NCI-H1436 treated with DMSO at 0.1 percent for 48 hours (cell line): ENCODE measurements around the gene UBL4B.

Source experiments
- DNase-seq: peaks from one replicate; lab custom pipeline; 2025; lab: John Stamatoyannopoulos, UW

UBL4B gene

GRCh38 chr1:110155878-110156522 is 43.8 kb downstream of the UBL4B start:
- DNase-seq, result no peak

- DNase-seq, result no peak
Measured at GRCh38 chr1:110158261-110158660, 46.0 kb downstream of the UBL4B start.

DNA sequence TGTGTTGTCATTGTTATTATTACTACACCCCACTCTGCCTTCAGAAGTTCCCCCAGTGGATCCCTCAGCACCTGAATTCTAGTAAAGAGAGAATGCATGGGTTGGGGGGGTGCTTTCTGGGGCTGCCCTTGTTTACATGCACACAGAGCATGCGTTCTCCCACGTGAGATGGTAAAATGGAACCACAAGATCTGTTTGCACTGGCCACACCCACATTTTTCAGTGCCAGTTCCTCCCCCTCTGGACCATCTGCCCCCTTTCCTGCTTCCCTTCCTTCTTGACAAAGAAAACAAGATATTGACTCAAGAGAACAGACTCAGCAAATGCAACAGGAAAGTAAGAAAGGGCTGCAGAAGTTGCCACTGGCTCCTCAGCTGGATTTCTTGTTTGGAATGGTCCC is 46.9 kb downstream of the UBL4B start:
- no peak for DNase-seq

GRCh38 chr1:110160538-110161100 is 48.4 kb downstream of the UBL4B start:
- no peak for DNase-seq

- DNase-seq, result no peak
Measured at GRCh38 chr1:110161165-110161564, 48.9 kb downstream of the UBL4B start.

- no peak for DNase-seq
Measured at GRCh38 chr1:110161849-110162248, 49.6 kb downstream of the UBL4B start.
